Heart right ventricle (tissue), 16 donors: ENCODE measurements around the gene SLC25A21. TPM values are rescaled to one million over a fixed set of nuclear protein-coding genes. Genes with fewer than 3 reads are reported as not detected.

Experiments
- ATAC-seq, 8 donors: fragments of 200-7000 bp; cut with Tn5 transposase; one replicate each; pipeline ENCODE4 v1.9.1; 2020; ENCODE audit warnings: mild to moderate bottlenecking in 8 of 8, moderate library complexity in 8 of 8, moderate number of reproducible peaks in 1 of 8
- DNase-seq, 2 donors: peaks; one replicate each; pipeline ENCODE4 v3.0.0-alpha.2; 2020
- H3K27ac ChIP-seq, 10 donors: fragments of 200-600 bp; sonication (generic) in 2 of 10; one replicate each; pipeline versions ENCODE4 v1.5.0 to v1.8.0; 2020 to 2022; ENCODE audit warnings: mild to moderate bottlenecking in 3 of 10
- H3K27me3 ChIP-seq, 7 donors: fragments of 200-600 bp; one replicate each; pipeline ENCODE4 v1.8.0; 2021 to 2022; ENCODE audit warnings: mild to moderate bottlenecking in 2 of 7
- H3K36me3 ChIP-seq, 9 donors: fragments of 200-600 bp; sonication (generic) in 1 of 9; one replicate each; pipeline versions ENCODE4 v1.5.0 to v1.8.0; 2020 to 2022; ENCODE audit warnings: mild to moderate bottlenecking in 2 of 9
- H3K4me1 ChIP-seq, 9 donors: fragments of 200-600 bp; sonication (generic) in 1 of 9; one replicate each; pipeline versions ENCODE4 v1.5.0 to v1.8.0; 2020 to 2022; ENCODE audit warnings: mild to moderate bottlenecking in 4 of 9
- H3K4me3 ChIP-seq, 10 donors: fragments of 200-600 bp; sonication (generic) in 2 of 10; one replicate each; pipeline versions ENCODE4 v1.5.0 to v1.8.0; 2020 to 2022; ENCODE audit warnings: mild to moderate bottlenecking in 7 of 10, moderate library complexity in 2 of 10
- H3K9me3 ChIP-seq, 11 donors: fragments of 200-600 bp in 10 of 11; sonication (generic) in 2 of 11; one replicate each; pipeline versions ENCODE4 v1.5.0 to v1.8.0; 2013 to 2022; ENCODE audit warnings: mild to moderate bottlenecking in 2 of 11, control low read depth in 1 of 11, moderate library complexity in 1 of 11
- CTCF ChIP-seq, 9 donors: fragments of 200-600 bp; sonication (generic) in 2 of 9; IDR thresholded peaks; one replicate each; pipeline versions ENCODE4 v1.5.0 to v1.8.0; 2021 to 2022; ENCODE audit warnings: antibody characterized with exemption in 9 of 9, mild to moderate bottlenecking in 5 of 9, moderate library complexity in 1 of 9
- WGBS, 2 donors: extraction: QIAGEN DNeasy Blood & Tissue Kit; methylation state at CpG; one replicate each; pipeline ENCODE4 v1.1.7; 2013; ENCODE audit warnings: inconsistent platforms in 1 of 2; 5-methylcytosine and 5-hydroxymethylcytosine counted together
- intact Hi-C, 10 donors: fragments of 100-400 bp; cut with DNase I; formaldehyde crosslinking; loops; one replicate each; pipeline versions ENCODE4 v1.11.1 to v1.14.2; 2022
- polyA plus RNA-seq, 2 donors: library from polyadenylated mRNA; stranded (reverse); fragments of 200-250 nt; gene quantifications; one replicate each; pipeline ENCODE4 v1.2.3, GENCODE V29; 2013
- total RNA-seq, 10 donors: library from RNA; stranded (reverse); fragmentation: NEBNext Ultra II Directional in 3 of 10; extraction: Animal tissue kit (Norgen Biotek cat#: 25700) in 3 of 10; gene quantifications; one replicate each; pipeline versions ENCODE4 v1.2.1 to v1.2.4, GENCODE V29; 2021 to 2023
- donor health status: Arrhythmogenic right ventricular cardiomyopathy.
- donor health status: ischemic (EF 13 %, LVEDD 7.1; RV severe dilation, severe dysfunction).
- donor health status: healthy with polysubstance abuse.
- donor health status: DM: no; HTN: yes; CAD: no.
- donor health status: DM: no; HTN: no; CAD: no.
- donor health status: ischemic (EF 25% LVEDD 6.9; RV normal size, moderate dysfunction).
- donor health status: ischemic (EF 25% LVEDD 5.7; RV mildly dilated, moderate dysfunction).
- donor health status: healthy.
- donor health status: DM: yes; HTN: yes; CAD: no.
- donor health status: Ischemic cardiomyopathy.
- donor health status: ischemic (EF 35%, LVEDD 5.7; RV mildly dilated, moderate dysfunction).
- donor health status: nonischemic (EF 11% LVEDD 7.7; RV severe dilation, severe dysfunction).
- donor health status: DM: yes; HTN: yes; CAD: no.
- donor health status: PGD.
- donor health status: ischemic (EF 29% LVEDD 5.4; RV normal size, mild dysfunction).
- donor health status: nonischemic (EF 23%, LVEDD 6.1; RV moderate dilation, normal function).

The SLC25A21 gene
- total and polyA plus RNA-seq, 12 donors, result 0.08 to 1.3 (median 0.34) TPM

- Histone ChIP-seq H3K9me3 (peaks cover 0 to 2% (median 0%) of the 10 kb centered on the region in 11 donors), H3K27me3 (peaks cover 0 to 25% (median 5%) of the 10 kb centered on the region in 7 donors), H3K27ac (no peak overlapping the region), H3K36me3 (no peaks in the 10 kb centered on the region), H3K4me1 (no peaks in the 10 kb centered on the region), H3K4me3 (no peak overlapping the region)
- ATAC-seq, result no peak
- TF ChIP-seq CTCF (IDR thresholded peaks at IDR 0.05), result no peak
- no peak for DNase-seq
- intact Hi-C loops, result no loop called here
- WGBS, 2 donors, result 95 to 97% methylated on average over 3 of the region's 3 CpGs
Measured at GRCh38 chr14:36684946-36685345, 487.5 kb downstream of the SLC25A21 start.

- WGBS, 2 donors, result 42 to 46% methylated on average over 9 of the region's 9 CpGs
- intact Hi-C loops, result no loop called here
Measured at GRCh38 chr14:36683083-36683724, 489.2 kb downstream of the SLC25A21 start.

GRCh38 chr14:36682338-36682737, 490.1 kb downstream of the SLC25A21 start:
- H3K9me3 ChIP-seq, result no peaks in the 10 kb centered on the region
- intact Hi-C loops, result no loop called here
- no peak for DNase-seq
- H3K4me1 ChIP-seq, result no peaks in the 10 kb centered on the region
- peaks cover 0 to 49% (median 14%) of the 10 kb centered on the region in 7 donors for H3K27me3 ChIP-seq
- no peak for ATAC-seq
- 92 to 95% methylated on average over 4 of the region's 4 CpGs for WGBS, 2 donors
- TF ChIP-seq CTCF (IDR thresholded peaks at IDR 0.05), result no peak
- no peak overlapping the region for H3K27ac ChIP-seq
- no peak overlapping the region for H3K4me3 ChIP-seq
- no peaks in the 10 kb centered on the region for H3K36me3 ChIP-seq

More at GRCh38 chr14:36683083-36683724, 489.2 kb downstream of the SLC25A21 start:
- ATAC-seq (no peak), DNase-seq (no peak)
- no peaks in the 10 kb centered on the region for H3K36me3 ChIP-seq
- no peaks in the 10 kb centered on the region for H3K9me3 ChIP-seq
- H3K4me1 ChIP-seq, result no peaks in the 10 kb centered on the region
- H3K27me3 ChIP-seq, result peaks cover 0 to 40% (median 9%) of the 10 kb centered on the region in 7 donors
- no peak for TF ChIP-seq CTCF (IDR thresholded peaks at IDR 0.05)
- H3K27ac ChIP-seq, result no peak overlapping the region
- no peak overlapping the region for H3K4me3 ChIP-seq

GRCh38 chr14:36676236-36676635, 496.2 kb downstream of the SLC25A21 start:
- no peak for TF ChIP-seq CTCF (IDR thresholded peaks at IDR 0.05)
- Histone ChIP-seq H3K36me3 (no peaks in the 10 kb centered on the region), H3K9me3 (no peaks in the 10 kb centered on the region), H3K27ac (no peak overlapping the region), H3K27me3 (peaks cover 0 to 93% (median 68%) of the 10 kb centered on the region in 7 donors), H3K4me3 (no peak overlapping the region), H3K4me1 (no peaks in the 10 kb centered on the region)
- intact Hi-C loops, result no loop called here
- 10 to 13% methylated on average over 10 of the region's 10 CpGs for WGBS, 2 donors
- no peak for ATAC-seq
- no peak for DNase-seq
